H1 (cell line): ENCODE data around the gene GIPR. TPM values are rescaled to one million over a fixed set of nuclear protein-coding genes. Genes with fewer than 3 reads are reported as not detected.

Experiments used
- CTCF ChIA-PET: fragments of 300-600 bp; sonication (Branson Sonifier 250); formaldehyde crosslinking; loops from one replicate; lab custom pipeline; 2021; ENCODE audit not compliant: partially characterized antibody; lab: Charles Lee
- POLR2A ChIA-PET: fragments of 300-600 bp; sonication (Branson Sonifier 250); formaldehyde crosslinking; loops from one replicate; lab custom pipeline; 2021; ENCODE audit warnings: inconsistent platforms; ENCODE audit not compliant: partially characterized antibody; lab: Charles Lee
- DNase-seq, 2 experiments: peaks; one replicate each; pipeline versions ENCODE4 v3.0.0 to v3.0.0-alpha.2; 2010 to 2022; ENCODE audit warnings: low spot score in 2 of 2, low read depth in 1 of 2, mixed read lengths in 1 of 2
- FAIRE-seq: peaks from 2 replicates; lab custom pipeline; 2011; peaks lifted over from hg19 to GRCh38; lab: Jason Lieb, UNC
- H2AFZ ChIP-seq: 2 replicates; pipeline ENCODE4 v1.8.1; 2012; ENCODE audit warnings: low read length, inconsistent platforms
- H2AK5ac ChIP-seq: 2 replicates; pipeline ENCODE4 v1.6.1; 2013; ENCODE audit warnings: low read depth, low read length
- H2BK120ac ChIP-seq: replicated peaks from 2 replicates; pipeline ENCODE3; 2013; ENCODE audit warnings: low read depth, low read length, inconsistent platforms
- H2BK12ac ChIP-seq: 2 replicates; pipeline ENCODE4 v1.6.1; 2013; ENCODE audit warnings: low read depth, low read length
- H2BK15ac ChIP-seq: 2 replicates; pipeline ENCODE4 v1.6.1; 2013; ENCODE audit warnings: low read length
- H2BK20ac ChIP-seq: 2 replicates; pipeline ENCODE4 v1.6.1; 2013; ENCODE audit warnings: low read length
- H2BK5ac ChIP-seq: 2 replicates; pipeline ENCODE4 v1.6.1; 2013; ENCODE audit warnings: low read depth, low read length
- H3K14ac ChIP-seq: 2 replicates; pipeline ENCODE4 v1.6.1; 2013; ENCODE audit warnings: inconsistent platforms; ENCODE audit not compliant: insufficient read length
- H3K18ac ChIP-seq: 2 replicates; pipeline ENCODE4 v1.6.1; 2013; ENCODE audit warnings: low read length; ENCODE audit errors: extremely low read depth
- H3K23ac ChIP-seq: 2 replicates; pipeline ENCODE4 v1.6.1; 2013; ENCODE audit warnings: inconsistent platforms; ENCODE audit not compliant: insufficient read length
- H3K23me2 ChIP-seq: 2 replicates; pipeline ENCODE4 v1.6.1; 2013; ENCODE audit warnings: low read depth, low read length
- H3K27ac ChIP-seq: 2 replicates; pipeline ENCODE4 v1.6.1; 2011; ENCODE audit warnings: low read depth, low read length, inconsistent platforms
- H3K27me3 ChIP-seq, 4 experiments: replicated peaks in 1 of 4; 1 replicate in 1 of 4; 2 replicates in 3 of 4; pipeline versions ENCODE4 v1.6.1 to v1.8.1; 2011 to 2013; ENCODE audit warnings: low read length in 3 of 4, mild to moderate bottlenecking in 3 of 4, inconsistent platforms in 2 of 4, mixed read lengths in 2 of 4, moderate library complexity in 1 of 4; ENCODE audit not compliant: control insufficient read depth in 3 of 4, insufficient read depth in 3 of 4; ENCODE audit errors: extremely low read depth in 1 of 4
- H3K36me3 ChIP-seq, 4 experiments: 2 replicates each; pipeline versions ENCODE4 v1.6.1 to v1.8.1; 2011 to 2013; ENCODE audit warnings: mild to moderate bottlenecking in 4 of 4, low read length in 3 of 4, moderate library complexity in 2 of 4, control low read depth in 1 of 4, inconsistent platforms in 1 of 4; ENCODE audit not compliant: insufficient read depth in 4 of 4, control insufficient read depth in 2 of 4
- H3K4ac ChIP-seq: replicated peaks from 2 replicates; pipeline ENCODE3; 2013; ENCODE audit warnings: low read length, low read depth, mixed read lengths, inconsistent platforms; ENCODE audit not compliant: insufficient read length
- H3K4me1 ChIP-seq, 4 experiments: replicated peaks in 1 of 4; 1 replicate in 1 of 4; 2 replicates in 3 of 4; pipeline versions ENCODE4 v1.6.1 to v1.8.1; 2011 to 2013; ENCODE audit warnings: low read length in 3 of 4, inconsistent platforms in 2 of 4, mixed read lengths in 1 of 4; ENCODE audit not compliant: insufficient read depth in 4 of 4, control insufficient read depth in 3 of 4
- H3K4me2 ChIP-seq, 2 experiments: 2 replicates each; pipeline versions ENCODE4 v1.6.1 to v1.8.1; 2011 to 2013; ENCODE audit warnings: low read depth in 2 of 2, low read length in 2 of 2, control low read depth in 1 of 2, inconsistent platforms in 1 of 2, mild to moderate bottlenecking in 1 of 2; ENCODE audit not compliant: insufficient read depth in 1 of 2
- H3K4me3 ChIP-seq, 4 experiments: fragments of 200-600, 300-600 bp in 1 of 4; sonication (generic), shearing (Covaris generic), sonication (Bioruptor Twin) in 1 of 4; 2 replicates each; pipeline versions ENCODE4 v1.5.1 to v1.8.1; 2011 to 2016; ENCODE audit warnings: low read length in 4 of 4, low read depth in 3 of 4, control low read depth in 2 of 4, inconsistent platforms in 2 of 4, mild to moderate bottlenecking in 2 of 4, mixed read lengths in 1 of 4, moderate library complexity in 1 of 4; ENCODE audit not compliant: insufficient read depth in 2 of 4; ENCODE audit errors: extremely low read depth in 1 of 4
- H3K56ac ChIP-seq: replicated peaks from 2 replicates; pipeline ENCODE3; 2013; ENCODE audit warnings: low read depth, mild to moderate bottlenecking, mixed read lengths, low read length, inconsistent platforms; ENCODE audit not compliant: insufficient read length
- H3K79me1 ChIP-seq: 2 replicates; pipeline ENCODE4 v1.6.1; 2013; ENCODE audit warnings: low read depth, low read length, control low read depth
- H3K79me2 ChIP-seq, 2 experiments: 2 replicates each; pipeline versions ENCODE4 v1.6.1 to v1.8.1; 2012 to 2013; ENCODE audit warnings: low read length in 2 of 2, mild to moderate bottlenecking in 2 of 2, inconsistent platforms in 1 of 2; ENCODE audit not compliant: insufficient read depth in 2 of 2, control insufficient read depth in 1 of 2
- H3K9ac ChIP-seq, 4 experiments: replicated peaks in 1 of 4; 1 replicate in 1 of 4; 2 replicates in 3 of 4; pipeline versions ENCODE4 v1.6.1 to v1.8.1; 2011 to 2013; ENCODE audit warnings: low read depth in 3 of 4, low read length in 3 of 4, control low read depth in 2 of 4, mild to moderate bottlenecking in 2 of 4, moderate library complexity in 2 of 4, inconsistent platforms in 1 of 4; ENCODE audit errors: extremely low read depth in 1 of 4
- H3K9me3 ChIP-seq, 2 experiments: 2 replicates each; pipeline versions ENCODE4 v1.6.1 to v1.8.1; 2012 to 2013; ENCODE audit warnings: mild to moderate bottlenecking in 2 of 2, moderate library complexity in 2 of 2, control low read depth in 1 of 2, inconsistent platforms in 1 of 2, low read depth in 1 of 2, low read length in 1 of 2, mixed read lengths in 1 of 2; ENCODE audit not compliant: insufficient read depth in 2 of 2
- H4K20me1 ChIP-seq, 2 experiments: replicated peaks in 1 of 2; 2 replicates each; pipeline versions ENCODE3 to v1.8.1; 2011 to 2013; ENCODE audit warnings: inconsistent platforms in 2 of 2, low read length in 2 of 2, mild to moderate bottlenecking in 1 of 2; ENCODE audit not compliant: insufficient read depth in 2 of 2, control insufficient read depth in 1 of 2
- H4K5ac ChIP-seq: 2 replicates; pipeline ENCODE4 v1.6.1; 2013; ENCODE audit warnings: low read length, low read depth, mixed read lengths, inconsistent platforms; ENCODE audit not compliant: insufficient read length
- H4K8ac ChIP-seq: 2 replicates; pipeline ENCODE4 v1.8.0; 2013; ENCODE audit warnings: mild to moderate bottlenecking, moderate library complexity, low read length, inconsistent platforms; ENCODE audit not compliant: insufficient read depth; ENCODE audit errors: extremely low read depth
- H4K91ac ChIP-seq: replicated peaks from 2 replicates; pipeline ENCODE3; 2013; ENCODE audit warnings: low read length, mixed read lengths, inconsistent platforms; ENCODE audit not compliant: insufficient read length
- JUN ChIP-seq: IDR thresholded peaks from 2 replicates; pipeline ENCODE4 v1.6.1; 2011; ENCODE audit warnings: low read depth, mild to moderate bottlenecking, improper control_type of control experiment, low read length
- KDM4A ChIP-seq: IDR thresholded peaks from one replicate; pipeline ENCODE4 v1.7.1; 2012; ENCODE audit warnings: low read depth, mild to moderate bottlenecking, moderate library complexity, low read length, inconsistent platforms; ENCODE audit not compliant: severe bottlenecking
- NRF1 ChIP-seq: IDR thresholded peaks from 2 replicates; pipeline ENCODE4 v1.6.1; 2011; ENCODE audit warnings: mild to moderate bottlenecking, low read depth, low read length, improper control_type of control experiment
- PHF8 ChIP-seq: fragments of 200-600 bp; sonication (generic); conservative IDR thresholded peaks from 2 replicates; pipeline ENCODE4 v1.7.1; 2012; ENCODE audit warnings: low read depth, mild to moderate bottlenecking, inconsistent platforms, low read length, moderate library complexity
- RAD21 ChIP-seq, 2 experiments: IDR thresholded peaks in 1 of 2; conservative IDR thresholded peaks in 1 of 2; 2 replicates each; pipeline ENCODE4 v1.6.1; 2011; ENCODE audit warnings: low read depth in 2 of 2, low read length in 2 of 2, improper control_type of control experiment in 1 of 2, inconsistent platforms in 1 of 2, mild to moderate bottlenecking in 1 of 2, moderate library complexity in 1 of 2
- SP2 ChIP-seq: IDR thresholded peaks from 2 replicates; pipeline ENCODE4 v1.6.1; 2012; ENCODE audit warnings: mild to moderate bottlenecking, low read length, inconsistent platforms
- SRF ChIP-seq: IDR thresholded peaks from 2 replicates; pipeline ENCODE4 v1.6.1; 2011; ENCODE audit warnings: mild to moderate bottlenecking, low read depth, low read length, moderate library complexity
- WGBS, 2 experiments: shearing (Covaris generic) in 1 of 2; methylation state at CpG; one replicate each; pipeline versions ENCODE4 v1.1.6 to v1.1.7; 2013 to 2015; ENCODE audit warnings: low lambda C conversion rate in 2 of 2, mixed read lengths in 2 of 2, inconsistent platforms in 1 of 2, low coverage in 1 of 2, missing lambda C conversion rate in 1 of 2; ENCODE audit not compliant: insufficient replicate concordance in 2 of 2, insufficient coverage in 1 of 2, insufficient read length in 1 of 2; ENCODE audit errors: extremely low coverage in 1 of 2, missing lambda C conversion rate in 1 of 2; 5-methylcytosine and 5-hydroxymethylcytosine counted together
- polyA plus RNA-seq, 7 experiments: library from polyadenylated mRNA; depleted of rRNA in 3 of 7; stranded (reverse) in 5 of 7; unstranded in 2 of 7; fragments of >200 nt in 5 of 7; fragments of 200-250 nt in 2 of 7; gene quantifications; 1 replicate in 5 of 7; 2 replicates in 1 of 7; 4 replicates in 1 of 7; pipeline versions ENCODE4 v1.2.1 to v1.2.3, GENCODE V29; 2011 to 2013; ENCODE audit warnings: missing spikeins in 2 of 7, mixed read lengths in 2 of 7
- total RNA-seq: library from RNA; stranded (reverse); fragmentation: NEBNext Ultra II Directional; extraction: Animal tissue kit (Norgen Biotek cat#: 25700); gene quantifications from 2 replicates; pipeline ENCODE4 v1.2.1, GENCODE V29; 2021
- TF ChIP-seq, protein P1 (sequence below): IDR thresholded peaks from 2 replicates; pipeline ENCODE4 v1.6.1; 2012; ENCODE audit warnings: low read length, inconsistent platforms

Gene GIPR
- total and polyA plus RNA-seq, 2 of the 8 experiments (the other 6 are each of a cell fraction or from before 2014, with no cell fraction given) = 0.42 to 1.3 TPM

DNA sequence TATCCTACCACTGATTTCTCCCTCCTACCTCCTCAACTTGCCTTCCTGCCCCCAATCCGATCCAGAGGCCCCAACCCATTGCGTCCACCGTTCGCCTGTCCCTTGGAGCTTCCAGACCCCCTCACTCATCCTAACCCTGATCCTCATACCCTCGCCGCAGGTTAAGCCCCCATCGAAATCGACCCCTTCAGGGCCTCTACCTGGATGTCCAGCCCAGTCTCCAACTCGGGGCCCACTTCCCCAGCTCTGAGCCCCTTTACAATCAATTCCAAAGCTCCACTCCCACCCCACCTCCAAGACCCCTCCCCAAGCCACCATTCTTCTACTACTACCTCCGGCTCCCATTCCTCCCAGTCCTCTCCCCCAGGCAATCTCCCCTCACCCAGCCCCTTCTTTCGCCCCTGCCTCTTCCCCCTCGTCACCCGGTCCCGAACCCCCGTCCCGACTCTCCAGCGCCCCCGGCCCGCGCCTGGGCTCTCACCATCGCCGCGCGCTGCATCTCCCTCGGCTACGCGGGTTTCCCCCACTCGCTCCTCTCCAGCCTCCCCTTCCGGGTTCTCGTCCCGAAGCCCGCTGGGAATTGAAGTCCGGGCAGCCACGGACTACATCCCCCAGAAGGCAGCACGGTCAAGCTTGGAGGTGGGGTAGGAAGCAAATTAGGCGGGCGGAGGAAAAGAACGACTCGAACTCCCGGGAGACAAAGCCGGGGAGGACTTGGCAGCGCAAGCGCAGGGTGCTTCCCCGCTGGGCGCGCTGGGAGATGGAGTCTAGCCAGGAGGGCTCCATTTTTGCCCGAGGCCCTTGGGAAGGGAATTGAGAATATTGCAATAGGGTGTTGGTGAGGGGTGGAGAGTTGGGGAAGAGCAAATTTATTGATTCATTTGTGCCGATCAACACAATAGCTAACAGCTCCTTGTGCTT, 62.6 kb downstream of the GIPR start, which contains the start of gene FBXO46:
Gene FBXO46, minus strand, starts transcription at position 529 of the 921 bp plus-strand sequence. CDS start 17,401 bp downstream, outside the sequence.
- Histone ChIP-seq H2BK120ac (no peak within 1 kb of the TSS), H3K14ac (no peak within 1 kb of the TSS), H2BK15ac (no peak within 1 kb of the TSS), H3K23ac (no peak within 1 kb of the TSS), H3K27me3 (no peaks in the 10 kb centered on the region; a peak in 1 of 7 replicates), H2AFZ (no peak within 1 kb of the TSS), H2BK20ac (no peak within 1 kb of the TSS), H4K91ac (peak within 1 kb of the TSS; percentile 72), H4K20me1 (peaks cover 0 to 1% of the 10 kb centered on the region in 2 experiments), H4K5ac (peak within 1 kb of the TSS; percentile 1), H3K9ac (peak within 1 kb of the TSS; percentile 63 to 91 (median 74)), H3K9me3 (no peaks in the 10 kb centered on the region), H3K4me3 (peak within 1 kb of the TSS; percentile 85 to 99 (median 90)), H2BK12ac (no peak within 1 kb of the TSS), H3K23me2 (peaks cover 4% of the 10 kb centered on the region; the same call in 1 of the 2 replicates), H3K4me1 (peaks cover 0 to 4% (median 3%) of the 10 kb centered on the region in 4 experiments; a peak in 5 of 7 replicates), H3K79me1 (peaks cover 6% of the 10 kb centered on the region), H4K8ac (peak within 1 kb of the TSS; percentile 88), H3K27ac (peak within 1 kb of the TSS; percentile 44; the same call in 1 of the 2 replicates), H3K36me3 (no peaks in the 10 kb centered on the region), H3K56ac (no peak within 1 kb of the TSS), H2AK5ac (no peak within 1 kb of the TSS), H3K4ac (no peak within 1 kb of the TSS), H3K4me2 (peak within 1 kb of the TSS; percentile 78 to 95), H2BK5ac (no peak within 1 kb of the TSS), H3K18ac (peak within 1 kb of the TSS; percentile 62; the same call in 1 of the 2 replicates), H3K79me2 (peaks cover 3 to 43% of the 10 kb centered on the region in 2 experiments; a peak in 2 of 4 replicates)
- DNase-seq (peak; percentile 91 to 93), FAIRE-seq (peak; percentile 78)
- ChIA-PET POLR2A (interaction anchor here (0.7 to 9.1 kb wide), 11 partner anchors 10 to 140 kb away, joined by 3 to 113 read pairs (median 4); partner anchors contain the start of genes QPCTL, SIX5 and SNRPD2), CTCF (interaction anchor here (0.6 to 2.5 kb wide), 15 partner anchors 10 to 352 kb away, joined by 3 to 9 read pairs (median 3); partner anchors contain the start of genes DMPK, QPCTL and SNRPD2)
- WGBS, 2 experiments = 3% methylated on average over 27 of the region's 48 CpGs; no CpG with 5 or more reads in 1 of the 2 experiments
- TF ChIP-seq NRF1 (peak; percentile 80), SP2 (no peak), JUN (no peak), RAD21 (IDR thresholded peaks at IDR 0.05 in 1 of 2, conservative IDR thresholded peaks at IDR 0.05 in 1 of 2; ENCODE audit: low read depth in 2 of 2, low read length in 2 of 2) (peak; percentile 4 to 11; a peak in 2 of 4 replicates), KDM4A (no peak), SRF (no peak; the same call in 1 of the 2 replicates), PHF8 (peak; percentile 76; the same call in 1 of the 2 replicates)
- TF ChIP-seq, protein P1, sequence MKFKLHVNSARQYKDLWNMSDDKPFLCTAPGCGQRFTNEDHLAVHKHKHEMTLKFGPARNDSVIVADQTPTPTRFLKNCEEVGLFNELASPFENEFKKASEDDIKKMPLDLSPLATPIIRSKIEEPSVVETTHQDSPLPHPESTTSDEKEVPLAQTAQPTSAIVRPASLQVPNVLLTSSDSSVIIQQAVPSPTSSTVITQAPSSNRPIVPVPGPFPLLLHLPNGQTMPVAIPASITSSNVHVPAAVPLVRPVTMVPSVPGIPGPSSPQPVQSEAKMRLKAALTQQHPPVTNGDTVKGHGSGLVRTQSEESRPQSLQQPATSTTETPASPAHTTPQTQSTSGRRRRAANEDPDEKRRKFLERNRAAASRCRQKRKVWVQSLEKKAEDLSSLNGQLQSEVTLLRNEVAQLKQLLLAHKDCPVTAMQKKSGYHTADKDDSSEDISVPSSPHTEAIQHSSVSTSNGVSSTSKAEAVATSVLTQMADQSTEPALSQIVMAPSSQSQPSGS = no peak
